ENCODE data around the gene DENND1B.

DNA sequence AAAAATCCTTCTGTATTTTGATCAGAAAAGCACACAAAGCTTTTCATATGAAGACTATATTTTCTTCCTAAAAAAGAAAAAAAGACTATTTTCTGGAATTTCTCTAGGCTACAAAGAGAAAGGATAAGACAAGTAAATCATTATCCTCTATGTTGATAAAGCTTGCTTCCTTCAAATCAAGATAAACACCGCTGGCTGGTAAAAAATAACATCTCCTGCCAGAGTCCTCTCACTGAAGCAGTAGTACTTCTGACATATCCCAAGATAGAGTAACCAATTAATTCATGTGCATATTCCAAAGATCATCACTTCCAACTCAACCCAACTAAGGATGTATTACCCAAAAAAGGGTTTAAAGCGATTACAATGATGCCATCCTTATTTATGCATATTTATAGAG lies 34.3 kb downstream of the DENND1B start:
- TF ChIP-seq, protein P1, sequence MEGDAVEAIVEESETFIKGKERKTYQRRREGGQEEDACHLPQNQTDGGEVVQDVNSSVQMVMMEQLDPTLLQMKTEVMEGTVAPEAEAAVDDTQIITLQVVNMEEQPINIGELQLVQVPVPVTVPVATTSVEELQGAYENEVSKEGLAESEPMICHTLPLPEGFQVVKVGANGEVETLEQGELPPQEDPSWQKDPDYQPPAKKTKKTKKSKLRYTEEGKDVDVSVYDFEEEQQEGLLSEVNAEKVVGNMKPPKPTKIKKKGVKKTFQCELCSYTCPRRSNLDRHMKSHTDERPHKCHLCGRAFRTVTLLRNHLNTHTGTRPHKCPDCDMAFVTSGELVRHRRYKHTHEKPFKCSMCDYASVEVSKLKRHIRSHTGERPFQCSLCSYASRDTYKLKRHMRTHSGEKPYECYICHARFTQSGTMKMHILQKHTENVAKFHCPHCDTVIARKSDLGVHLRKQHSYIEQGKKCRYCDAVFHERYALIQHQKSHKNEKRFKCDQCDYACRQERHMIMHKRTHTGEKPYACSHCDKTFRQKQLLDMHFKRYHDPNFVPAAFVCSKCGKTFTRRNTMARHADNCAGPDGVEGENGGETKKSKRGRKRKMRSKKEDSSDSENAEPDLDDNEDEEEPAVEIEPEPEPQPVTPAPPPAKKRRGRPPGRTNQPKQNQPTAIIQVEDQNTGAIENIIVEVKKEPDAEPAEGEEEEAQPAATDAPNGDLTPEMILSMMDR (IDR thresholded peaks at IDR 0.05), result no peak
- no peak for TF ChIP-seq POLR2A (IDR thresholded peaks at IDR 0.05)
